Hindlimb muscle (tissue), 1 donor: ENCODE data around the gene MYO7B. TPM values are rescaled to one million over a fixed set of nuclear protein-coding genes. Genes with fewer than 3 reads are reported as not detected.
"Not testable (repeated sequence)": the region's sequence is repeated elsewhere in the genome, so short reads cannot be mapped to it uniquely, and the experiment has no call there.

ENCODE experiments used
- DNase-seq: peaks from one replicate; pipeline ENCODE4 v3.0.0-alpha.2; 2013
- polyA plus RNA-seq: library from polyadenylated mRNA; unstranded; fragments of 120-200 nt; gene quantifications from one replicate; pipeline ENCODE4 v1.2.1, GENCODE V29; 2013; ENCODE audit not compliant: insufficient read length

Gene MYO7B
- polyA plus RNA-seq, 1 donor: 1.4 TPM

DNA sequence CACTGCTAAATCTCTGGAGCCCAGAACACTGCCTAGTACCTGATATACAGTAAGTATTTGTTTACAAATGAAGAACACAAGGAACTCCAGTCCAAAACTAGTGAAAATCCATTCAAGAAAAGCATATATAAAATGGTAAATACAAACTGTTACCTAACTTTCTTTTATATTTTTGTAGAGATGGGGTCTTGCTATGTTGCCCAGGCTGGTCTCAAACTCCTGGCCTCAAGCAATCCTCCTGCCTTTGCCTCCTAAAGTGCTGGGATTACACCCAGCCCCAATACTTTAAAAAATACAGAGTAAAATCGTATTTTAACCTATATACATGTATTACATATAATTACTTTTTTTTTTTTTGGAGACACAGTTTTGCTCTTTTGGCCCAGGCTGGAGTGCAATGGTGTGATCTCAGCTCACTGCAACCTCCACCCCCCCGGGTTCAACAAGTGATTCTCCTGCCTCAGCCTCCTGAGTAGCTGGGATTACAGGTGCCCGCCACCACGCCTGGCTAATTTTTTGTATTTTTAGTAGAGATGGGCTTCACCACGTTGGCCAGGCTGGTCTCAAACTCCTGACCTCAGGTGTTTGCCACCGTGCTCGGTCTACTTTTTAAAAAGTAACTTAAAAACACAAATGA lies 11.2 kb upstream of the MYO7B start:
- not testable (repeated sequence) for DNase-seq

- DNase-seq: peak; percentile 37
Observed at GRCh38 chr2:127525691-127526131, 9.8 kb upstream of the MYO7B start.

DNA sequence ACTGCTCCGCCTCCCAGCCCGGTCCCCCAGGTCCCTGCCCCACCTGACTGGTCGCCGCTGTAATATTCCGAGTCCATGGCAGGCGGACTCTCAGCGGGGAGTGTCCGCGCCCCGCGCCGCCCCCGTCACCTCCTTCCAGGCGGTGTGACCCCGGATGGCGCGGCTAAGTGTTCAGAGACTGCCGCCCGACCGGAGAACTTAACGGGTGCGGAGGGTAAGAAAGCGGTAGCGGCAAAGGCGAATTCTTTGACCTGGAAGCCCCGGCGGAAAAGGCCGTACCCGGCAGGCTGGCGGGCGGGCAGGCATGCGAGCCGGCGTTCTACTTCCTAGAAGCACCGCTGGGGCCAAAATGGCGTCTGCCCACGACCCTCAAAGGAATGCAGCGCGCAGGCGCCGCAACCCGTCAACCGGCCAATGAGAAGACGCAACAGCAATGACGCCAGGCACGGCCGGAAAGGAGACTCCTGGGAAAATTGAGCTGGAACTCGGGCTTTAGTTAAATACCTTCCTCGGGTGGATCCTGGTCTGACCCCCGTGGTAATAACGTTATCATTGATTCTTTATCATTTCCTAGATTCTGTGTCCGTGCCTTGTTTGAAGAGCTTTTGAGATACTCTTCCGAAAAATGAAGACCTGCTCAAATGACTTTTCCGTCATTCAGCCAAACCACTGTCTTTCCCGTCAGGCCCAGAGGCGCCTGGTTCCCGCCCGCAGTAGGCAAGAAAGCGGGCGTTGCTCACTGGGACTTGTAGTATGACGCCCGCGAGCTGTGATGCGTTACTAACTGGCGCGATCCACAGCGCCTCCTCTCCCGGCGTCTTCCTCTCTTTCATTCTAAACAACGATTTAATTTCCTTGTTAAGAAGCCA lies 9.1 kb upstream of the MYO7B start, which contains the start of gene IWS1:
TSS of gene IWS1 (minus strand) at position 358 of the 869 bp plus-strand sequence. CDS start at position 77, 281 bp downstream.
- peak; percentile 98 for DNase-seq

DNA sequence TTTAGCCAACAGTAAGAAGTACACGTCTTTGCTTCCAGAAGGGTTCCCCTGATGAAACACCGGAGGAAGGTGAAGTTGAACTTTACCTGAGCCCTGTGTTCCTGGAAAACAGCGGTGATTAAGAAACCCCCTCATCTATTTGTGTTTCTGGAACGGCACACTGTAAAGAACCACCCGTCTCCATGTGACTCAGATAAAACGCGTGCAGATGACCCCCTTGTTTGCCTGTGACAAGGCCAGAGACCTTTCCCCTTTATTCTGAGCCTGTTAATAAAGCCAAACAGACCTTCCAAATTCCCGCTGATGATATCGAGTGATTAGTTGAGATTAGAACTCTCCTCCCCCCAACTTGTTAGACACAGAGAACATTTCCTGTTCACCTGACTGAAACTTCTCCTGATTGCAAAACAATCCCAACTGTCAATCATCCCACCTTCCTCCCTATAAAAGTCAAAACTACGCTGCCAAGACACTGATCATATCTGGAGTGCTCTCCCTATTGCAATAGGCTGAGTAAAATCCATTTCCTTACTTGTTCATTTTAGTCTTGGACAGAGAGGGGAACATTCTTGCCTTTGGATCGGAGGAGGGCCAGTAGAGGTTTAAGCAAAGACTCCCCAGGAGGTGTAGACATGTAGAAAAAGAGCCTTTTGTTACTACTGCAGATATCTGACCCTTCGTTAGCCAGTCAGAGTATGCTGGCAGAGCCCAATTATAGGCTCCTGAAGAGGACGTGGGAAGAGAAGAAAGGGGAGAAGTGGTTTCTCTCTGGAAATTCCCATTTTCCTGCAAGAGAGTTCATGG lies 8.3 kb upstream of the MYO7B start:
- no peak for DNase-seq

GRCh38 chr2:127528487-127528886 lies 7.0 kb upstream of the MYO7B start:
- no peak for DNase-seq

- DNase-seq: not testable (repeated sequence)
Observed at GRCh38 chr2:127529416-127529815, 6.1 kb upstream of the MYO7B start.

DNA sequence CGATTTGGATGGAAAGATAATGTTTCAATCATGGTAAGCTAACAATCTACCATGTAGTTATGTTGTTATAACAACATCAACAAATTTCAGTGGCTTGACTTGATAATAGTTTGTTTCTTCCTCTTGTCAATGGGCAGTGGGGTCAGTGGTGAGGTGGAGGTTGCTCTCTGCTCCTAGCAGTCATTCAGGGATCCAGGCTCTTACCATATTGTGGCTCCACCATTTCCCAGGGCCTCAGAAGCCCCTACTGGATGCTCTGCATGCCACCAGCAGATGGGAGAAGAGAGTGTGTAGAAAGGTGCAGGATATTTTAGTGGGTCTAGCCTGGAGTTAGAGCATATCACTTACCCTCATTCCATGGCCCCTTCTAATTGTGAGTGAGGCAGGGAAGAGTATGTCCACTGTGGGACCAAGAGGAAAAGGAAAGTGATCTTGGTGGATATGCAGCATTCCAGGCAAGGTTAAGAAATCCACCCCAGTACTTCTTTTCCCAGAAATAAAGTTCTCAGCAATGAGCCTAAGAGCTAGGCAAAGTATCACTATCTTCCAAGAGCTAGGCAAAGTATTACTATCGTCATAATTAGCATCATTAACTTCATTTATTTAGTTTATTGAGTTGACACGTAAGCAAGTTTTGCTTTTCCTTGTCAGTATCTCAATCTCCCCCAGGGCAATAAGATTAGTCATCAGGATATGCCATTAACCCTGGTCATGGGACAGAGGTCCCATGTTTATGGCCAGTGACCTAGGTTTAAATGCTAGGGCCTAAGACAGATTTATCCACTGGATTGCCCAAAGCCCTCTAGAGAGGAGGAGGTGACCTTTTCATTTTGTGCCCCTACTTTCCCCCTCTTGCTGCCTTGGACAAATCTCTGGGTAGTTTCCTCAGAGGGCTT lies 5.0 kb upstream of the MYO7B start:
- no peak for DNase-seq

GRCh38 chr2:127531221-127531648 lies 4.2 kb upstream of the MYO7B start:
- no peak for DNase-seq

- no peak for DNase-seq
Observed at GRCh38 chr2:127532296-127532695, 3.2 kb upstream of the MYO7B start.

GRCh38 chr2:127535918-127536317 lies 435 bp downstream of the MYO7B start:
- DNase-seq: no peak

- no peak for DNase-seq
Observed at GRCh38 chr2:127536707-127537541, 1.4 kb downstream of the MYO7B start.

GRCh38 chr2:127537644-127538043 lies 2.2 kb downstream of the MYO7B start:
- DNase-seq: no peak

DNA sequence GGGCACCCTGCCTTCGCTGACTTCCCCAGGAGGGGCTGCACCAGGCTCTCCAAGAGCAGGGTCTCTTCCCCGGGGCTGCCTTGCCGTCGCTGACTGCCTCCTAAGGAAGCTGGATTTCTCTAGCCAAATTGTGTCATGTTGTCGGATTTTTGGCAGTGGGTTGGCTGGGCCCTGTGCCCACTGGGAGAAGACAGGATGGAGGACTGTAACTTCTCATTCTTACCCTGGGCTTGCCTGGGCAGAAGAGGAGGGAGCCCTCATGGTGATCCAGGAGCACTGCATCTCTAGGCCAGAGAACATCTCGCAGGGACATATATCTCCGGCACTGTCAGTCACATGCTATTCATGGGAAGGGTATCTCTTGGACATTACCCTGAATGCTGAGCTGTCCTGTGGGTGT lies 6.3 kb downstream of the MYO7B start:
- DNase-seq: no peak

GRCh38 chr2:127542231-127542630 lies 6.7 kb downstream of the MYO7B start:
- DNase-seq: no peak

DNA sequence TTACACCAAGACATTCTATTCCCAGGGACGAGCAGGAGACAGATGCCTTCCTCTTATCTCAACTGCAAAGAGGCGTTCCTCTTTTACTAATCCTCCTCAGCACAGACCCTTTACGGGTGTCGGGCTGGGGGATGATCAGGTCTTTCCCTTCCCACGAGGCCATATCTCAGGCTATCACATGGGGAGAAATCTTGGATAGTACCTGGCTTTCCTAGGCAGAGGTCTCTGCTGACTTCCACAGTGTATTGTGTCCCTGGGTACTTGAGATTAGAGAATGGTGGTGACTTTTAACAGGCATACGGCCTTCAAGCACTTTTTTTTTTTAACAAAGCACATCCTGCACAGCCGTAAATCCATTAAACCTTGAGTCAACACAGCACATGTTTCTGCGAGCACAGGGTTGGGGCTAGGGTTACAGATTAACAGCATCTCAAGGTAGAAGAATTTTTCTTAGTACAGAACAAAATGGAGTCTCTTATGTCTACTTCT lies 7.6 kb downstream of the MYO7B start:
- DNase-seq: not testable (repeated sequence)

DNA sequence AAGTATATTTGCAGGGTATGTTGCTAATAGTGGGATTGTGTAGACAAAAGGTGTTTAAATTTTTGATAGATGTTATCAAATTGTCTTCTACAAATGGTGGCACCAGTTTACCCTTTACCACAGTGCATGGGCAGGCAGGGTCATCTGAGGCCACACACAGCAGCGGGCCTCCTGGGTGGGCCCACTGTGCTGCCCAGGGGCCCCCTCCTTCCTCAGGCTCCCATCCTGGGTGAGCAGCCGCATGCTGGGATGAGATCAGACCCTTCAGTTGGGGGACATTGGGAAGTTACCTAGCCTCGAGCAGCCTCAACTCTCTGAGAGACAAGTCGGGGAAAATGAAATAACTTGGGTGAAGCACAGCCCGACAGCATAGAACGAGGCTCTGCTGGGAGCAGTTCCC lies 9.7 kb downstream of the MYO7B start:
- no peak for DNase-seq

- DNase-seq: no peak
Observed at GRCh38 chr2:127545796-127546195, 10.3 kb downstream of the MYO7B start.

- DNase-seq: no peak
Observed at GRCh38 chr2:127546797-127547196, 11.3 kb downstream of the MYO7B start.

DNA sequence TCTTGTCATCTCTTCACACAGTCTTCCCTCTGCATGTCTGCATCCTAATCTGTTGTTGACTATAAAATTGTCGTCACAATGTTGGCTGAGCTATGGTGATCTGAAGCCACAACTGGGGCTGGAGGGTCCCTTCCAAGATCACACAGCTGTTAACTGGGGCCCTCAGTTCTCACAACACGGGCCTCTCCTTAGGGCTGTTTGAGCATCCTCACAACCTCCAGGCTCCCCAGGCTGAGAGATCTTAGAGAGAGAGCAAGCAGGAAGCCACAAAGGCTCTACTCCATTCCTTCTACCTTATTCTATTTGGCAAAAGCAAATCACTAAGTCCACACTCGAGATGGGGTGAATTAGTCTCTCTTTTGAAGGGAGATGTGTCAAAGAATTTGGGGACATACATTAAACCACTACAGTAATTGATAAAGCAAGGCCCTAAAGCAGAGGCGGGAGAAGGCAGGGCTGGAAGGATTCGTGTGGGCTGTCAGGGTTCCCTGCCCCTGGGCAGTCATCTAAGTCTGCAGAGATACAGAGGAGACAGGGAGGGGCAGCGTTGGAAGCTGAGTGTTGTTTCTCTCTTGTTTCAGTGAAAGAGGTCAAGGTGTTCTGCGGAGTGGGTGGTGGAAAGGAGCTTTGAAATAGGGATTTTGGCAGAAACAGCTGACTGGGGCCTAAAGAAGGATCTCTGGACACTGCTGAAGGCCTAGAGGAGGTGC lies 15.9 kb downstream of the MYO7B start:
- no peak for DNase-seq

GRCh38 chr2:127552336-127552735 lies 16.9 kb downstream of the MYO7B start:
- DNase-seq: no peak
